Cardiac muscle cell (in vitro differentiated cells and primary cell): ENCODE data around the gene OR4K1. TPM values are rescaled to one million over a fixed set of nuclear protein-coding genes. Genes with fewer than 3 reads are reported as not detected.

Source experiments
- DNase-seq, 2 donors: peaks; one replicate each; pipeline versions ENCODE4 v3.0.0 to v3.0.0-alpha.2; 2010 to 2017; ENCODE audit warnings: low read depth in 1 of 2, low spot score in 1 of 2
- H3K27ac ChIP-seq: fragments of 200-600 bp; sonication (generic); 2 replicates; pipeline ENCODE4 v1.5.1; 2016
- H3K27me3 ChIP-seq: fragments of 200-600 bp; sonication (generic); 2 replicates; pipeline ENCODE4 v1.6.0; 2016; ENCODE audit warnings: control low read depth
- H3K36me3 ChIP-seq: fragments of 200-600 bp; sonication (generic); 2 replicates; pipeline ENCODE4 v1.5.1; 2016; ENCODE audit warnings: control low read depth
- H3K4me1 ChIP-seq: fragments of 200-600 bp; sonication (generic); 2 replicates; pipeline ENCODE4 v1.8.1; 2017; ENCODE audit warnings: low read depth, mild to moderate bottlenecking, mixed run types
- H3K4me3 ChIP-seq: fragments of 200-600 bp; sonication (generic); 2 replicates; pipeline ENCODE4 v1.5.1; 2016; ENCODE audit warnings: mild to moderate bottlenecking
- H3K9me3 ChIP-seq: fragments of 200-600 bp; sonication (generic); 2 replicates; pipeline ENCODE4 v1.5.1; 2017; ENCODE audit warnings: low read depth, mild to moderate bottlenecking, control low read depth
- CTCF ChIP-seq: IDR thresholded peaks from 2 replicates; pipeline ENCODE4 v1.5.1; 2012; ENCODE audit warnings: low read depth, mild to moderate bottlenecking, low read length
- polyA plus RNA-seq: library from polyadenylated mRNA; unstranded; fragments of >200 nt; fragmentation: Nextera tagmentation; extraction: Ambion mirVana; gene quantifications from 2 replicates; pipeline ENCODE4 v1.2.1, GENCODE V29; 2016
- total RNA-seq: library from RNA; depleted of rRNA; stranded (reverse); fragments of >200 nt; gene quantifications from 2 replicates; pipeline ENCODE4 v1.2.3, GENCODE V29; 2016

The OR4K1 gene
- not detected in 2 replicates for total RNA-seq
- not detected in 2 replicates for polyA plus RNA-seq

- Histone ChIP-seq H3K36me3 (no peaks in the 10 kb centered on the region), H3K27ac (no peak within 1 kb of the TSS), H3K4me3 (no peak within 1 kb of the TSS), H3K4me1 (no peaks in the 10 kb centered on the region), H3K9me3 (peaks cover 15% of the 10 kb centered on the region), H3K27me3 (no peaks in the 10 kb centered on the region)
- DNase-seq: no peak
- no peak for TF ChIP-seq CTCF
Observed at GRCh38 chr14:19930617-19931016, at the start of gene OR4K1. OR4K1 (plus strand) TSS chr14:19930917; CDS start chr14:19935667, 4,750 bp downstream.

- H3K9me3 ChIP-seq: no peaks in the 10 kb centered on the region
- no peak for TF ChIP-seq CTCF
- DNase-seq: no peak
Observed at GRCh38 chr14:19895282-19895681, 35.4 kb upstream of the OR4K1 start.

GRCh38 chr14:19900999-19901398 is 29.7 kb upstream of the OR4K1 start:
- Histone ChIP-seq H3K27me3 (no peaks in the 10 kb centered on the region), H3K36me3 (no peaks in the 10 kb centered on the region), H3K4me3 (no peak overlapping the region), H3K9me3 (no peaks in the 10 kb centered on the region), H3K27ac (no peak overlapping the region), H3K4me1 (no peaks in the 10 kb centered on the region)
- no peak for TF ChIP-seq CTCF
- DNase-seq: no peak

More at GRCh38 chr14:19895282-19895681, 35.4 kb upstream of the OR4K1 start:
- Histone ChIP-seq H3K4me3 (no peak overlapping the region), H3K4me1 (no peaks in the 10 kb centered on the region), H3K27ac (no peak overlapping the region), H3K36me3 (no peaks in the 10 kb centered on the region), H3K27me3 (no peaks in the 10 kb centered on the region)

- H3K9me3 ChIP-seq: no peaks in the 10 kb centered on the region
- no peak overlapping the region for H3K27ac ChIP-seq
- DNase-seq: no peak
- H3K4me3 ChIP-seq: no peak overlapping the region
- no peaks in the 10 kb centered on the region for H3K27me3 ChIP-seq
- H3K36me3 ChIP-seq: no peaks in the 10 kb centered on the region
- no peaks in the 10 kb centered on the region for H3K4me1 ChIP-seq
- TF ChIP-seq CTCF: no peak
Observed at GRCh38 chr14:19902409-19902808, 28.3 kb upstream of the OR4K1 start.

GRCh38 chr14:19906665-19907064 is 24.1 kb upstream of the OR4K1 start:
- Histone ChIP-seq H3K4me1 (no peaks in the 10 kb centered on the region), H3K4me3 (no peak overlapping the region), H3K9me3 (no peaks in the 10 kb centered on the region), H3K36me3 (no peaks in the 10 kb centered on the region), H3K27ac (no peak overlapping the region), H3K27me3 (no peaks in the 10 kb centered on the region)
- TF ChIP-seq CTCF: no peak
- DNase-seq: no peak

- H3K36me3 ChIP-seq: no peaks in the 10 kb centered on the region
- TF ChIP-seq CTCF: no peak
- no peaks in the 10 kb centered on the region for H3K9me3 ChIP-seq
- H3K4me1 ChIP-seq: no peaks in the 10 kb centered on the region
- no peak overlapping the region for H3K27ac ChIP-seq
- no peaks in the 10 kb centered on the region for H3K27me3 ChIP-seq
- DNase-seq: no peak
- no peak overlapping the region for H3K4me3 ChIP-seq
Observed at GRCh38 chr14:19911114-19911513, 19.6 kb upstream of the OR4K1 start.
